ENCODE measurements around the gene ANAPC10. TPM values are rescaled to one million over a fixed set of nuclear protein-coding genes. Genes with fewer than 3 reads are reported as not detected.
"Not testable (repeated sequence)": the region's sequence is repeated elsewhere in the genome, so short reads cannot be mapped to it uniquely, and the experiment has no call there.

Gene ANAPC10
- polyA plus RNA-seq, 1 of the 3 experiments (the other 2 are of a cell fraction): 19.1 TPM

DNA sequence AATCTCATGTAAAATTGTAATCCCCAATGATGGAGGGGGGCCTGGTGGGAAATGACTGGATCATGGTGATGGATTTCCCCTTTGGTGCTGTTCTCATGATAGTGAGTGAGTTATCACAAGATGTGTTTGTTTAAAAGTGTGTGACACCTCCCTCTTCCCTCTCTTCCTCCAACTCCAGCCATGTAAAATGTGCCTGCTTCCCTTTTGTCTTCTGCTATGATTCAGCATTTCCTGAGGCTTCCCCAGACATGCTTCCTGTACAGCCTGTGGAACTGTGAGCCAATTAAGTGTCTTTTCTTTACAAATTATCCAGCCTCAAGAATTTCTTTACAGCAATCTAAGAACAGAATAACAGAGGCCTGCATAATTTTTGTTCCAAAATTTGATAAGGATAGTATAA lies 85.2 kb downstream of the ANAPC10 start:
- TF ChIP-seq REST (IDR thresholded peaks at IDR 0.05; ENCODE audit: low read depth, low read length): no peak
- no peak for TF ChIP-seq TAF1 (IDR thresholded peaks at IDR 0.05; ENCODE audit: borderline replicate concordance, low read depth, low read length)
- TF ChIP-seq MAX (IDR thresholded peaks at IDR 0.05; ENCODE audit: low read depth): peak; percentile 39; the same call in 1 of the 2 replicates
- no peak for TF ChIP-seq FOXJ3 (CRISPR knock-in tag; IDR thresholded peaks at IDR 0.05)
- TF ChIP-seq RXRA (IDR thresholded peaks at IDR 0.05; ENCODE audit: borderline replicate concordance, low read depth): no peak
- 0 out of 2 replicates have a peak, but pooled peaks have one; percentile 6 for TF ChIP-seq FOSL2 (IDR thresholded peaks at IDR 0.05; ENCODE audit: borderline replicate concordance, low read depth)
- TF ChIP-seq MEF2A (IDR thresholded peaks at IDR 0.05; ENCODE audit: borderline replicate concordance, low read depth): no peak
- TF ChIP-seq, protein P1, sequence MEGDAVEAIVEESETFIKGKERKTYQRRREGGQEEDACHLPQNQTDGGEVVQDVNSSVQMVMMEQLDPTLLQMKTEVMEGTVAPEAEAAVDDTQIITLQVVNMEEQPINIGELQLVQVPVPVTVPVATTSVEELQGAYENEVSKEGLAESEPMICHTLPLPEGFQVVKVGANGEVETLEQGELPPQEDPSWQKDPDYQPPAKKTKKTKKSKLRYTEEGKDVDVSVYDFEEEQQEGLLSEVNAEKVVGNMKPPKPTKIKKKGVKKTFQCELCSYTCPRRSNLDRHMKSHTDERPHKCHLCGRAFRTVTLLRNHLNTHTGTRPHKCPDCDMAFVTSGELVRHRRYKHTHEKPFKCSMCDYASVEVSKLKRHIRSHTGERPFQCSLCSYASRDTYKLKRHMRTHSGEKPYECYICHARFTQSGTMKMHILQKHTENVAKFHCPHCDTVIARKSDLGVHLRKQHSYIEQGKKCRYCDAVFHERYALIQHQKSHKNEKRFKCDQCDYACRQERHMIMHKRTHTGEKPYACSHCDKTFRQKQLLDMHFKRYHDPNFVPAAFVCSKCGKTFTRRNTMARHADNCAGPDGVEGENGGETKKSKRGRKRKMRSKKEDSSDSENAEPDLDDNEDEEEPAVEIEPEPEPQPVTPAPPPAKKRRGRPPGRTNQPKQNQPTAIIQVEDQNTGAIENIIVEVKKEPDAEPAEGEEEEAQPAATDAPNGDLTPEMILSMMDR (IDR thresholded peaks at IDR 0.05): no peak
- no peak for DNase-seq
- no peaks in the 10 kb centered on the region for H3K9me2 ChIP-seq
- no peak overlapping the region; the same call in 1 of the 2 replicates for H3K9ac ChIP-seq
- no peak overlapping the region for H3K4me3 ChIP-seq (ENCODE audit: low read depth in 2 of 2, low read length in 1 of 2)
- peaks cover 16% of the 10 kb centered on the region for H3F3A ChIP-seq (replicated peaks; ENCODE audit: insufficient read depth)
- H2AFZ ChIP-seq (ENCODE audit: low read depth): peak overlapping the region; percentile 67; the same call in 1 of the 2 replicates
- ChIA-PET POLR2A (no interaction called here), CTCF (no interaction called here)
- H3K27ac ChIP-seq (ENCODE audit: low read depth in 2 of 2, low read length in 1 of 2): peak overlapping the region; percentile 53 to 67
- H3K36me3 ChIP-seq (replicated peaks in 1 of 2; ENCODE audit: control insufficient read depth in 1 of 2, insufficient read depth in 2 of 2, low read length in 1 of 2): no peaks in the 10 kb centered on the region
- no peaks in the 10 kb centered on the region for H3K27me3 ChIP-seq (ENCODE audit: insufficient read depth)
- H3K4me1 ChIP-seq (ENCODE audit: control insufficient read depth in 1 of 2, insufficient read depth in 2 of 2, low read depth in 1 of 2, low read length in 1 of 2): peaks cover 0 to 16% of the 10 kb centered on the region in 2 experiments; a peak in 2 of 4 replicates
- H4K20me1 ChIP-seq (ENCODE audit: insufficient read depth): no peaks in the 10 kb centered on the region
- H3K4me2 ChIP-seq: no peak overlapping the region
- H3K79me2 ChIP-seq (ENCODE audit: insufficient read depth): peaks cover 50% of the 10 kb centered on the region
- no peaks in the 10 kb centered on the region for H3K9me3 ChIP-seq

DNA sequence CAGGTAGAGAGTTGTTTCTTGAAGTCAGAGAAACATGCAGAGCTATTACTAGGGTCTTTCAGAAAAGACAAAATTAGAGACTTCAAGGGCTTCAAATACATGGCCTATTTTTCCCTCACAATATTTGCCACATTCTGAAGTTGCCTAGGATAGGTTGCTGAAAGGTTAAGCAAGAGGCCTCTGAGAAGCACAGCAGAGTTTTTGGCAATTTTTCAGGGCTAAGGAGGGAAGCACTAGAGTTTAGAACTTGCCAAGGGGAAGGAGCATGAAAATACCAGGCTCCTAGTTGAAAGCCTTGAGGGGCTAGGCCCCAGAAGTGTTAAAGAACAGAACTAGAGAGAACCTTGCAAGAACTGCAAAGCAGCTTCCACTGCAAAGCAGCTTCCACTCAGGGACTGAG lies 86.4 kb downstream of the ANAPC10 start:
- Histone ChIP-seq H2AFZ (ENCODE audit: low read depth) (no peak overlapping the region), H3K9ac (no peak overlapping the region), H3K4me2 (no peak overlapping the region), H3K9me2 (no peaks in the 10 kb centered on the region), H3K9me3 (no peaks in the 10 kb centered on the region), H3K27me3 (ENCODE audit: insufficient read depth) (no peaks in the 10 kb centered on the region), H3K27ac (ENCODE audit: low read depth in 2 of 2, low read length in 1 of 2) (no peak overlapping the region; a peak in 1 of 4 replicates), H4K20me1 (ENCODE audit: insufficient read depth) (no peaks in the 10 kb centered on the region), H3K36me3 (replicated peaks in 1 of 2; ENCODE audit: control insufficient read depth in 1 of 2, insufficient read depth in 2 of 2, low read length in 1 of 2) (no peaks in the 10 kb centered on the region), H3K4me1 (ENCODE audit: control insufficient read depth in 1 of 2, insufficient read depth in 2 of 2, low read depth in 1 of 2, low read length in 1 of 2) (peaks cover 0 to 16% of the 10 kb centered on the region in 2 experiments; a peak in 2 of 4 replicates), H3F3A (replicated peaks; ENCODE audit: insufficient read depth) (peaks cover 16% of the 10 kb centered on the region), H3K79me2 (ENCODE audit: insufficient read depth) (peaks cover 50% of the 10 kb centered on the region), H3K4me3 (ENCODE audit: low read depth in 2 of 2, low read length in 1 of 2) (no peak overlapping the region)
- TF ChIP-seq NFIC (IDR thresholded peaks at IDR 0.05; ENCODE audit: borderline replicate concordance) (no peak), GABPA (IDR thresholded peaks at IDR 0.05; ENCODE audit: low read depth) (no peak), TCF12 (IDR thresholded peaks at IDR 0.05) (no peak), MAX (IDR thresholded peaks at IDR 0.05; ENCODE audit: low read depth) (no peak), EP300 (IDR thresholded peaks at IDR 0.05; ENCODE audit: borderline replicate concordance in 1 of 2, low read depth in 1 of 2, low read length in 1 of 2) (no peak), CHD2 (IDR thresholded peaks at IDR 0.05; ENCODE audit: low read length, partially characterized antibody) (no peak), TAF1 (IDR thresholded peaks at IDR 0.05; ENCODE audit: borderline replicate concordance, low read depth, low read length) (no peak), FOXM1 (IDR thresholded peaks at IDR 0.05; ENCODE audit: low read depth) (no peak), ELF1 (IDR thresholded peaks at IDR 0.05) (no peak)
- DNase-seq: no peak
- CTCF ChIA-PET: no interaction called here
- POLR2A ChIA-PET: no interaction called here

DNA sequence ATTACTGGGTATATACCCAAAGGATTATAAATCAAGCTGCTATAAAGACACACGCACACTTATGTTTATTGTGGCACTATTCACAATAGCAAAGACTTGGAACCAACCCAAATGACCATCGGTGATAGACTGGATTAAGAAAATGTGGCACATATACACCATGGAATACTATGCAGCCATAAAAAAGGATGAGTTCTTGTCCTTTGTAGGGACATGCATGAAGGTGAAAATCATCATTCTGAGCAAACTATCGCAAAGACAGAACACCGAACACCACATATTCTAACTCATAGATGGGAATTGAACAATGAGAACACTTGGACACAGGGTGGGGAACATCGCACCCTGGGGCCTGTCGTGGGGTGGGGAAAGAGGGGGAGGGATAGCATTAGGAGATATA lies 87.7 kb downstream of the ANAPC10 start:
- H3K4me2 ChIP-seq; H3K9me3 ChIP-seq; POLR2A ChIA-PET; H3K36me3 ChIP-seq (replicated peaks in 1 of 2; ENCODE audit: control insufficient read depth in 1 of 2, insufficient read depth in 2 of 2, low read length in 1 of 2); H3K9ac ChIP-seq; H3K9me2 ChIP-seq; DNase-seq; H4K20me1 ChIP-seq (ENCODE audit: insufficient read depth); H3K4me3 ChIP-seq (ENCODE audit: low read depth in 2 of 2, low read length in 1 of 2); H3K27ac ChIP-seq (ENCODE audit: low read depth in 2 of 2, low read length in 1 of 2); H3K27me3 ChIP-seq (ENCODE audit: insufficient read depth); H2AFZ ChIP-seq (ENCODE audit: low read depth); CTCF ChIA-PET: not testable (repeated sequence)
- peaks cover 0 to 16% of the 10 kb centered on the region in 2 experiments; a peak in 2 of 4 replicates for H3K4me1 ChIP-seq (ENCODE audit: control insufficient read depth in 1 of 2, insufficient read depth in 2 of 2, low read depth in 1 of 2, low read length in 1 of 2)
- H3K79me2 ChIP-seq (ENCODE audit: insufficient read depth): peaks cover 44% of the 10 kb centered on the region
- WGBS (ENCODE audit: low lambda C conversion rate): 91% methylated on average over 6 of the region's 6 CpGs
- peaks cover 16% of the 10 kb centered on the region for H3F3A ChIP-seq (replicated peaks; ENCODE audit: insufficient read depth)

All from SK-N-SH (cell line).